GM12878 (cell line): Measurements from ENCODE around the gene MAL. TPM values are rescaled to one million over a fixed set of nuclear protein-coding genes. Genes with fewer than 3 reads are reported as not detected.

Experiments used
- ATAC-seq: fragments of 200-7000 bp; cut with Tn5 transposase; 3 replicates; pipeline ENCODE4 v1.9.1; 2020; ENCODE audit warnings: mild to moderate bottlenecking, moderate library complexity
- BruUV-seq: library from RNA; stranded (reverse); fragments of 400-500 nt; replicated peaks from 2 replicates; lab custom pipeline; 2021; lab: Mats Ljungman, UMichigan
- CTCF ChIA-PET: fragments of 300-600 bp; sonication (Branson Sonifier 250); formaldehyde crosslinking; extraction: SDS; loops from one replicate; lab custom pipeline; 2021; ENCODE audit warnings: inconsistent platforms; lab: Yijun Ruan, JAX
- POLR2A ChIA-PET: fragments of 350-600 bp; formaldehyde crosslinking; extraction: SDS; loops from one replicate; lab custom pipeline; 2021; ENCODE audit warnings: inconsistent platforms; lab: Charles Lee
- RAD21 ChIA-PET: fragments of 300-600 bp; sonication (Branson Sonifier 250); formaldehyde crosslinking; loops from one replicate; lab custom pipeline; 2023; ENCODE audit warnings: antibody characterized with exemption; ENCODE audit not compliant: unreplicated experiment; lab: Charles Lee
- SMC1A ChIA-PET: fragments of 300-600 bp; sonication (Branson Sonifier 250); formaldehyde crosslinking; loops from one replicate; lab custom pipeline; 2023; ENCODE audit not compliant: unreplicated experiment, uncharacterized antibody; lab: Charles Lee
- DNase-seq: peaks from one replicate; pipeline ENCODE4 v3.0.0-alpha.2; 2011; ENCODE audit warnings: low read depth, low spot score
- FAIRE-seq: peaks from 3 replicates; lab custom pipeline; 2011; peaks lifted over from hg19 to GRCh38; lab: Jason Lieb, UNC
- H2AFZ ChIP-seq: 2 replicates; pipeline ENCODE4 v1.6.0; 2011; ENCODE audit warnings: low read depth, low read length, control low read depth; ENCODE audit not compliant: control insufficient read depth
- H3K27ac ChIP-seq: 2 replicates; pipeline ENCODE4 v1.5.1; 2011; ENCODE audit warnings: control low read depth; ENCODE audit not compliant: control insufficient read depth, insufficient read depth
- H3K27me3 ChIP-seq, 2 experiments: replicated peaks in 1 of 2; 2 replicates each; pipeline versions ENCODE4 v1.6.0 to v1.6.1; 2011; ENCODE audit warnings: low read length in 1 of 2; ENCODE audit not compliant: control insufficient read depth in 2 of 2, insufficient read depth in 2 of 2
- H3K36me3 ChIP-seq, 2 experiments: 2 replicates each; pipeline ENCODE4 v1.5.1; 2011; ENCODE audit warnings: low read length in 1 of 2; ENCODE audit not compliant: control insufficient read depth in 2 of 2, insufficient read depth in 2 of 2
- H3K4me1 ChIP-seq: 2 replicates; pipeline ENCODE4 v1.6.1; 2011; ENCODE audit warnings: mild to moderate bottlenecking, low read length, moderate library complexity, mixed read lengths; ENCODE audit not compliant: control insufficient read depth, insufficient read depth
- H3K4me2 ChIP-seq: 2 replicates; pipeline ENCODE4 v1.6.0; 2011; ENCODE audit warnings: control low read depth; ENCODE audit not compliant: control insufficient read depth, insufficient read depth
- H3K4me3 ChIP-seq: fragments of 200-600 bp; sonication (generic); 2 replicates; pipeline ENCODE4 v1.5.1; 2016
- H3K79me2 ChIP-seq: 2 replicates; pipeline ENCODE4 v1.6.0; 2011; ENCODE audit warnings: low read length; ENCODE audit not compliant: control insufficient read depth, insufficient read depth
- H3K9ac ChIP-seq: 2 replicates; pipeline ENCODE4 v1.8.0; 2011; ENCODE audit warnings: low read length, control low read depth, mixed read lengths; ENCODE audit not compliant: control insufficient read depth, insufficient read depth
- H3K9me3 ChIP-seq: replicated peaks from 3 replicates; pipeline ENCODE4 v1.5.1; 2011; ENCODE audit warnings: mild to moderate bottlenecking, low read length; ENCODE audit not compliant: control insufficient read depth, insufficient read depth
- H4K20me1 ChIP-seq: 2 replicates; pipeline ENCODE4 v1.6.0; 2011; ENCODE audit not compliant: control insufficient read depth, insufficient read depth
- CREM ChIP-seq: IDR thresholded peaks from 2 replicates; pipeline ENCODE4 v1.6.1; 2014; ENCODE audit warnings: antibody characterized with exemption, low read depth
- FOS ChIP-seq: IDR thresholded peaks from 3 replicates; pipeline ENCODE4 v1.6.1; 2011; ENCODE audit warnings: borderline replicate concordance; ENCODE audit not compliant: insufficient read length; ENCODE audit errors: extremely low read depth
- SPI1 ChIP-seq: IDR thresholded peaks from 2 replicates; pipeline ENCODE4 v1.6.1; 2011; ENCODE audit warnings: low read depth, mild to moderate bottlenecking, low read length, moderate library complexity, borderline replicate concordance; ENCODE audit not compliant: insufficient read depth
- ZBTB4 ChIP-seq: fragments of 450-650 bp; formaldehyde crosslinking; IDR thresholded peaks from 2 replicates; pipeline ENCODE4 v1.4.0; 2022; ENCODE audit warnings: mild to moderate bottlenecking, moderate library complexity
- ZBTB40 ChIP-seq: fragments of 450-650 bp; IDR thresholded peaks from 2 replicates; pipeline ENCODE4 v1.6.1; 2016; ENCODE audit warnings: mild to moderate bottlenecking, moderate library complexity, borderline replicate concordance
- ZNF622 ChIP-seq: fragments of 450-650 bp; IDR thresholded peaks from 2 replicates; pipeline ENCODE4 v1.6.1; 2017; ENCODE audit warnings: mild to moderate bottlenecking, inconsistent platforms
- WGBS: methylation state at CpG from one replicate; pipeline ENCODE4 v1.1.6; 2016; ENCODE audit warnings: low lambda C conversion rate; ENCODE audit not compliant: insufficient replicate concordance, insufficient coverage; ENCODE audit errors: missing lambda C conversion rate; 5-methylcytosine and 5-hydroxymethylcytosine counted together
- in situ Hi-C: fragments of 300-500 bp; cut with MboI; formaldehyde crosslinking; loops from 9 replicates; pipeline ENCODE4 v1.14.3; 2018; ENCODE audit warnings: mixed read lengths
- intact Hi-C: fragments of 100-400 bp; cut with micrococcal nuclease; formaldehyde crosslinking; loops from one replicate; pipeline ENCODE4 v1.14.2; 2022; ENCODE audit not compliant: unreplicated experiment
- polyA plus RNA-seq, 11 experiments: library from polyadenylated mRNA; depleted of rRNA in 4 of 11; unstranded in 6 of 11; stranded (reverse) in 5 of 11; fragments of >200 nt; fragmentation: Nextera tagmentation in 4 of 11; fragmentation: Illumina TruSeq in 1 of 11; extraction: Ambion mirVana in 4 of 11; extraction: Trizol in 1 of 11; gene quantifications; 1 replicate in 1 of 11; 2 replicates in 10 of 11; pipeline versions ENCODE4 v1.2.1 to v1.2.3, GENCODE V29; 2011 to 2016; ENCODE audit warnings: inconsistent platforms in 2 of 11, missing spikeins in 2 of 11, low read depth in 1 of 11
- total RNA-seq, 4 experiments: library from RNA; depleted of rRNA in 3 of 4; stranded (reverse); fragments of >200 nt in 3 of 4; fragmentation: Illumina TruSeq in 1 of 4; extraction: Trizol in 1 of 4; gene quantifications; 2 replicates each; pipeline versions ENCODE4 v1.2.1 to v1.2.3, GENCODE V29; 2013 to 2021

Gene MAL
- total and polyA plus RNA-seq, 10 of the 15 experiments (the other 5 are each of a cell fraction or from before 2014, with no cell fraction given) = 1.3 to 4.5 (median 1.7) TPM

GRCh38 chr2:94982156-94982555 is 43.4 kb upstream of the MAL start:
- H2AFZ ChIP-seq = no peak overlapping the region
- no peaks in the 10 kb centered on the region for H3K9me3 ChIP-seq
- in situ Hi-C loops (no loop called here), intact Hi-C loops (no loop called here)
- no peak overlapping the region for H3K27ac ChIP-seq
- ChIA-PET CTCF (no interaction called here), RAD21 (no interaction called here), POLR2A (no interaction called here), SMC1A (no interaction called here)
- 24% methylated on average over 6 of the region's 6 CpGs for WGBS
- ATAC-seq = no peak
- no peak overlapping the region for H3K4me3 ChIP-seq
- BruUV-seq = no TSS peak
- FAIRE-seq = no peak
- no peak for DNase-seq
- H4K20me1 ChIP-seq = no peaks in the 10 kb centered on the region
- no peak overlapping the region for H3K9ac ChIP-seq
- no peaks in the 10 kb centered on the region for H3K79me2 ChIP-seq
- no peaks in the 10 kb centered on the region for H3K36me3 ChIP-seq
- H3K4me1 ChIP-seq = no peaks in the 10 kb centered on the region
- TF ChIP-seq CREM (no peak), FOS (no peak), ZBTB40 (no peak), SPI1 (no peak), ZNF622 (no peak), ZBTB4 (CRISPR knock-in tag) (no peak)
- H3K27me3 ChIP-seq = no peaks in the 10 kb centered on the region
- H3K4me2 ChIP-seq = no peak overlapping the region
